ENCODE results near the gene TSTD1.

DNA sequence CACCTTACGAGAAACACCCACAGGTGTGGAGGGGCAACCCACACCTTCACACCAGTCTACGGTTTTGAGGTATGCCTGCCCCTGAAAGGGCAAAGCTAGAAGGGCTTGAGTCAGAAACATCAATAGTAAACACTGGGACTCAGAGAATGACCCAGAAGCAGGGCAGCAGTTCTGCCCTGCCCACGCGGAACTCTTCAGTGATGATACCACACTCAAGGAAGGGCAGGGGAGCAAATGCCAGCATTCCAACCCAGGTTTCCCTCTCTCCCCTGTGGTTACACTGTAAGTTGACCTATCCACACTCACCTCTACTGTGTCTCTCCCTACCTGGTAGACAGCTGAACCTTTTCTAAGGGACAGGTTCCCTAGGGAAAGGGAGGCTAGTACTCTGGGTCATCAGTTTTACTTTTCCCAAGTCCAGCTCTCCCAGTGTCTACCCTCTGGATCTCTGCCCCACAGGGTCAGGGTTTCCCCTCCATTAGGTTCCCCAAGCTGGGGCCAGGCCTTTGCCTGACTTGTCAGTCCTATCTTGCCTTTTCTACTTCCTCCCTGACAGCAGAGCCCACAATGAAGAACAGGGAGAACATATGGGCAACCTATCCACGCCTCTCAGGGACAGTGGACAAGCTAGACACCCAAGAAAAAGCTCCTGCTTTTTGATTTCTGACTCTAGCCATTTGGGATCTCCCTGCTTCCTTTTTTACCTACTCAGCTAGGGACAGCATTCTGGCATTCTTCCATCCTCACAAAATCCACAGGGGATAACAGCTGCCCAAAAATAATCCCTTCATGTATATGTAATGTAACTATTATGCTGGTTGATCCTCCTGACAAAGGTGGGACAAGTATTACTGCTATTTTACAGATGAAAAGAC is 20.8 kb downstream of the TSTD1 start:
- TF ChIP-seq, protein P1, sequence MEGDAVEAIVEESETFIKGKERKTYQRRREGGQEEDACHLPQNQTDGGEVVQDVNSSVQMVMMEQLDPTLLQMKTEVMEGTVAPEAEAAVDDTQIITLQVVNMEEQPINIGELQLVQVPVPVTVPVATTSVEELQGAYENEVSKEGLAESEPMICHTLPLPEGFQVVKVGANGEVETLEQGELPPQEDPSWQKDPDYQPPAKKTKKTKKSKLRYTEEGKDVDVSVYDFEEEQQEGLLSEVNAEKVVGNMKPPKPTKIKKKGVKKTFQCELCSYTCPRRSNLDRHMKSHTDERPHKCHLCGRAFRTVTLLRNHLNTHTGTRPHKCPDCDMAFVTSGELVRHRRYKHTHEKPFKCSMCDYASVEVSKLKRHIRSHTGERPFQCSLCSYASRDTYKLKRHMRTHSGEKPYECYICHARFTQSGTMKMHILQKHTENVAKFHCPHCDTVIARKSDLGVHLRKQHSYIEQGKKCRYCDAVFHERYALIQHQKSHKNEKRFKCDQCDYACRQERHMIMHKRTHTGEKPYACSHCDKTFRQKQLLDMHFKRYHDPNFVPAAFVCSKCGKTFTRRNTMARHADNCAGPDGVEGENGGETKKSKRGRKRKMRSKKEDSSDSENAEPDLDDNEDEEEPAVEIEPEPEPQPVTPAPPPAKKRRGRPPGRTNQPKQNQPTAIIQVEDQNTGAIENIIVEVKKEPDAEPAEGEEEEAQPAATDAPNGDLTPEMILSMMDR (IDR thresholded peaks at IDR 0.05; ENCODE audit: insufficient read depth, low read length): no peak
- TF ChIP-seq, protein P2, sequence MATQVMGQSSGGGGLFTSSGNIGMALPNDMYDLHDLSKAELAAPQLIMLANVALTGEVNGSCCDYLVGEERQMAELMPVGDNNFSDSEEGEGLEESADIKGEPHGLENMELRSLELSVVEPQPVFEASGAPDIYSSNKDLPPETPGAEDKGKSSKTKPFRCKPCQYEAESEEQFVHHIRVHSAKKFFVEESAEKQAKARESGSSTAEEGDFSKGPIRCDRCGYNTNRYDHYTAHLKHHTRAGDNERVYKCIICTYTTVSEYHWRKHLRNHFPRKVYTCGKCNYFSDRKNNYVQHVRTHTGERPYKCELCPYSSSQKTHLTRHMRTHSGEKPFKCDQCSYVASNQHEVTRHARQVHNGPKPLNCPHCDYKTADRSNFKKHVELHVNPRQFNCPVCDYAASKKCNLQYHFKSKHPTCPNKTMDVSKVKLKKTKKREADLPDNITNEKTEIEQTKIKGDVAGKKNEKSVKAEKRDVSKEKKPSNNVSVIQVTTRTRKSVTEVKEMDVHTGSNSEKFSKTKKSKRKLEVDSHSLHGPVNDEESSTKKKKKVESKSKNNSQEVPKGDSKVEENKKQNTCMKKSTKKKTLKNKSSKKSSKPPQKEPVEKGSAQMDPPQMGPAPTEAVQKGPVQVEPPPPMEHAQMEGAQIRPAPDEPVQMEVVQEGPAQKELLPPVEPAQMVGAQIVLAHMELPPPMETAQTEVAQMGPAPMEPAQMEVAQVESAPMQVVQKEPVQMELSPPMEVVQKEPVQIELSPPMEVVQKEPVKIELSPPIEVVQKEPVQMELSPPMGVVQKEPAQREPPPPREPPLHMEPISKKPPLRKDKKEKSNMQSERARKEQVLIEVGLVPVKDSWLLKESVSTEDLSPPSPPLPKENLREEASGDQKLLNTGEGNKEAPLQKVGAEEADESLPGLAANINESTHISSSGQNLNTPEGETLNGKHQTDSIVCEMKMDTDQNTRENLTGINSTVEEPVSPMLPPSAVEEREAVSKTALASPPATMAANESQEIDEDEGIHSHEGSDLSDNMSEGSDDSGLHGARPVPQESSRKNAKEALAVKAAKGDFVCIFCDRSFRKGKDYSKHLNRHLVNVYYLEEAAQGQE (IDR thresholded peaks at IDR 0.05; ENCODE audit: insufficient replicate concordance, low read depth): no peak
- TF ChIP-seq GABPA (IDR thresholded peaks at IDR 0.05; ENCODE audit: low read depth): no peak
- TF ChIP-seq POLR2AphosphoS5 (IDR thresholded peaks at IDR 0.05; ENCODE audit: low read depth): no peak

All from HL-60 (cell line).